ENCODE measurements around the gene HSF5. TPM values are rescaled to one million over a fixed set of nuclear protein-coding genes. Genes with fewer than 3 reads are reported as not detected.

HSF5 gene
- total RNA-seq, 1 experiment from 2014 or later, result 0.07 TPM

- H3K4me1 Mint-ChIP-seq (ENCODE audit: low read depth, unreplicated experiment), result peaks cover 31% of the 10 kb centered on the region
- peak overlapping the region; percentile 85 for H3K4me3 Mint-ChIP-seq (ENCODE audit: low read depth, unreplicated experiment)
- no peak for DNase-seq
- TF ChIP-seq CTCF (IDR thresholded peaks at IDR 0.05; ENCODE audit: unreplicated experiment), result no peak
- H3K27ac Mint-ChIP-seq (ENCODE audit: unreplicated experiment), result peak overlapping the region; percentile 88
- H3K27me3 Mint-ChIP-seq (ENCODE audit: unreplicated experiment), result no peaks in the 10 kb centered on the region
- H3K9me3 Mint-ChIP-seq (ENCODE audit: low read depth, unreplicated experiment), result no peaks in the 10 kb centered on the region
- intact Hi-C loops (cut with micrococcal nuclease; ENCODE audit: unreplicated experiment), result loop anchor here (5.0 kb wide), 2 partner anchors 115 to 195 kb away; no protein-coding TSS in a partner anchor
- no TSS peak for BruUV-seq (replicated peaks)
- peaks cover 47% of the 10 kb centered on the region for H3K36me3 Mint-ChIP-seq (ENCODE audit: insufficient read depth, unreplicated experiment)
- CTCF ChIA-PET, result no interaction called here
Observed at GRCh38 chr17:58516644-58517377, 28.6 kb upstream of the HSF5 start.

GRCh38 chr17:58515286-58515685 is 27.1 kb upstream of the HSF5 start:
- CTCF ChIA-PET, result interaction anchor here (0.7 kb wide), 1 partner anchor 235 kb away, joined by 3 read pairs; no protein-coding TSS in a partner anchor
- no peak for TF ChIP-seq CTCF (IDR thresholded peaks at IDR 0.05; ENCODE audit: unreplicated experiment)
- H3K36me3 Mint-ChIP-seq (ENCODE audit: insufficient read depth, unreplicated experiment), result peaks cover 51% of the 10 kb centered on the region
- no TSS peak for BruUV-seq (replicated peaks)
- no peak for DNase-seq
- no peaks in the 10 kb centered on the region for H3K27me3 Mint-ChIP-seq (ENCODE audit: unreplicated experiment)
- peaks cover 31% of the 10 kb centered on the region for H3K4me1 Mint-ChIP-seq (ENCODE audit: low read depth, unreplicated experiment)
- H3K27ac Mint-ChIP-seq (ENCODE audit: unreplicated experiment), result no peak overlapping the region
- peak overlapping the region; percentile 80 for H3K4me3 Mint-ChIP-seq (ENCODE audit: low read depth, unreplicated experiment)
- intact Hi-C loops (cut with micrococcal nuclease; ENCODE audit: unreplicated experiment), result loop anchor here (5.0 kb wide), 2 partner anchors 117 to 197 kb away; no protein-coding TSS in a partner anchor
- H3K9me3 Mint-ChIP-seq (ENCODE audit: low read depth, unreplicated experiment), result no peaks in the 10 kb centered on the region

GRCh38 chr17:58514770-58515157 is 26.6 kb upstream of the HSF5 start:
- no peak for DNase-seq
- H3K27me3 Mint-ChIP-seq (ENCODE audit: unreplicated experiment), result no peaks in the 10 kb centered on the region
- H3K4me1 Mint-ChIP-seq (ENCODE audit: low read depth, unreplicated experiment), result peaks cover 31% of the 10 kb centered on the region
- no peak for TF ChIP-seq CTCF (IDR thresholded peaks at IDR 0.05; ENCODE audit: unreplicated experiment)
- H3K4me3 Mint-ChIP-seq (ENCODE audit: low read depth, unreplicated experiment), result peak overlapping the region; percentile 80
- peaks cover 51% of the 10 kb centered on the region for H3K36me3 Mint-ChIP-seq (ENCODE audit: insufficient read depth, unreplicated experiment)
- intact Hi-C loops (cut with micrococcal nuclease; ENCODE audit: unreplicated experiment), result loop anchor here (5.0 kb wide), 2 partner anchors 118 to 198 kb away; no protein-coding TSS in a partner anchor
- H3K27ac Mint-ChIP-seq (ENCODE audit: unreplicated experiment), result no peak overlapping the region
- no TSS peak for BruUV-seq (replicated peaks)
- CTCF ChIA-PET, result interaction anchor here (0.7 kb wide), 1 partner anchor 235 kb away, joined by 3 read pairs; no protein-coding TSS in a partner anchor
- H3K9me3 Mint-ChIP-seq (ENCODE audit: low read depth, unreplicated experiment), result no peaks in the 10 kb centered on the region

- peaks cover 55% of the 10 kb centered on the region for H3K36me3 Mint-ChIP-seq (ENCODE audit: insufficient read depth, unreplicated experiment)
- intact Hi-C loops (cut with micrococcal nuclease; ENCODE audit: unreplicated experiment), result no loop called here
- CTCF ChIA-PET, result no interaction called here
- no peaks in the 10 kb centered on the region for H3K9me3 Mint-ChIP-seq (ENCODE audit: low read depth, unreplicated experiment)
- BruUV-seq (replicated peaks), result no TSS peak
- H3K4me1 Mint-ChIP-seq (ENCODE audit: low read depth, unreplicated experiment), result peaks cover 31% of the 10 kb centered on the region
- H3K27ac Mint-ChIP-seq (ENCODE audit: unreplicated experiment), result peak within 1 kb of the TSS; percentile 44
- TF ChIP-seq CTCF (IDR thresholded peaks at IDR 0.05; ENCODE audit: unreplicated experiment), result no peak
- no peaks in the 10 kb centered on the region for H3K27me3 Mint-ChIP-seq (ENCODE audit: unreplicated experiment)
- DNase-seq, result peak; percentile 68
- peak within 1 kb of the TSS; percentile 80 for H3K4me3 Mint-ChIP-seq (ENCODE audit: low read depth, unreplicated experiment)
Observed at GRCh38 chr17:58513965-58514769, 26.0 kb upstream of the HSF5 start, which contains the start of gene MTMR4. MTMR4 (minus strand) TSS chr17:58514638; CDS start chr17:58514407, 231 bp downstream.

Data from Calu3 (cell line).